Testis (tissue), 3 donors: Measurements from ENCODE around the gene ASPHD2. TPM values are rescaled to one million over a fixed set of nuclear protein-coding genes. Genes with fewer than 3 reads are reported as not detected.

ENCODE experiments used
- DNase-seq: peaks from one replicate; pipeline ENCODE4 v3.0.0-alpha.2; 2019
- H3K27ac ChIP-seq, 2 donors: fragments of 200-600 bp; sonication (generic); one replicate each; pipeline ENCODE4 v1.5.1; 2019
- H3K27me3 ChIP-seq: fragments of 200-600 bp; sonication (generic); one replicate; pipeline ENCODE4 v1.5.1; 2019
- H3K36me3 ChIP-seq: fragments of 200-600 bp; sonication (generic); one replicate; pipeline ENCODE4 v1.5.1; 2017; ENCODE audit warnings: low read depth; ENCODE audit errors: missing control alignments
- H3K4me1 ChIP-seq: fragments of 200-600 bp; sonication (generic); one replicate; pipeline ENCODE4 v1.5.1; 2019
- H3K4me3 ChIP-seq, 2 donors: fragments of 200-600 bp; sonication (generic); one replicate each; pipeline ENCODE4 v1.5.1; 2017 to 2019
- H3K9me3 ChIP-seq: fragments of 200-600 bp; sonication (generic); one replicate; pipeline ENCODE4 v1.5.1; 2017
- POLR2A ChIP-seq: fragments of 450-650 bp; IDR thresholded peaks from one replicate; pipeline ENCODE4 v1.6.1; 2017; ENCODE audit warnings: antibody characterized with exemption, mild to moderate bottlenecking, moderate library complexity
- WGBS, 2 donors: methylation state at CpG; one replicate each; pipeline ENCODE4 v1.1.5; 2018; 5-methylcytosine and 5-hydroxymethylcytosine counted together
- intact Hi-C: fragments of 100-400 bp; cut with DNase I; formaldehyde crosslinking; loops from one replicate; pipeline ENCODE4 v1.15.1; 2023; ENCODE audit warnings: low total_unique reads
- polyA plus RNA-seq: library from polyadenylated mRNA; stranded (reverse); fragments of 350-450 nt; fragmentation: Illumina TruSeq; extraction: RNeasy Lipid Tissue Mini Kit (QIAGEN cat#74804); gene quantifications from one replicate; pipeline ENCODE4 v1.2.3, GENCODE V29; 2014; ENCODE audit warnings: low read depth, low replicate concordance; ENCODE audit not compliant: insufficient read depth
- total RNA-seq, 2 donors: library from RNA; depleted of rRNA; stranded (reverse); fragments of >200 nt; gene quantifications; one replicate each; pipeline ENCODE4 v1.2.3, GENCODE V29; 2016
- TF ChIP-seq, protein P1 (sequence below), 3 experiments: fragments of 450-650 bp in 2 of 3; fragments of 200-600 bp in 1 of 3; sonication (generic) in 1 of 3; IDR thresholded peaks; one replicate each; pipeline ENCODE4 v1.5.1; 2016 to 2019; ENCODE audit warnings: antibody characterized with exemption in 3 of 3, mild to moderate bottlenecking in 2 of 3, moderate library complexity in 1 of 3

ASPHD2 gene
- total and polyA plus RNA-seq, 3 donors from 2014 or later: 4.2 to 5.0 (median 4.8) TPM

DNA sequence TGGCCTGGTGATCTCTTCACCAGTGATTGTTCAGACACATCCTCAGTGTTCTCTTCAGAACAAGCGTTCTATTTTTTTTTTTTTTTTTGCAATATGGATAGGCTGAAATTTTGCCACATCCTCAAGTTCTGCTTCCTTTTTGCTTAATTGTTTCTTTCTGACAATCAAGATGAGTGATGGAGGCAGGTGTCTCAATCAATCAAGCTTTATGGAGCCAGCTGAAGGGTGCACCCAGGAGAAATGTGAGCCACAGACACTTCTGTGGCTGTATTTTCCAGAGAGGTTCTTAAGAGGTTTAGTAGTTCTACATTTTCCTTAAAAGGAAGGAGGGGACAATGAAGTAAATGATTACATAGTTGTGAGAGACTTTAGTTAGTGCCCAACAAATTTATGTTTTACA lies 43.9 kb upstream of the ASPHD2 start:
- TF ChIP-seq POLR2A: no peak
- TF ChIP-seq, protein P1, sequence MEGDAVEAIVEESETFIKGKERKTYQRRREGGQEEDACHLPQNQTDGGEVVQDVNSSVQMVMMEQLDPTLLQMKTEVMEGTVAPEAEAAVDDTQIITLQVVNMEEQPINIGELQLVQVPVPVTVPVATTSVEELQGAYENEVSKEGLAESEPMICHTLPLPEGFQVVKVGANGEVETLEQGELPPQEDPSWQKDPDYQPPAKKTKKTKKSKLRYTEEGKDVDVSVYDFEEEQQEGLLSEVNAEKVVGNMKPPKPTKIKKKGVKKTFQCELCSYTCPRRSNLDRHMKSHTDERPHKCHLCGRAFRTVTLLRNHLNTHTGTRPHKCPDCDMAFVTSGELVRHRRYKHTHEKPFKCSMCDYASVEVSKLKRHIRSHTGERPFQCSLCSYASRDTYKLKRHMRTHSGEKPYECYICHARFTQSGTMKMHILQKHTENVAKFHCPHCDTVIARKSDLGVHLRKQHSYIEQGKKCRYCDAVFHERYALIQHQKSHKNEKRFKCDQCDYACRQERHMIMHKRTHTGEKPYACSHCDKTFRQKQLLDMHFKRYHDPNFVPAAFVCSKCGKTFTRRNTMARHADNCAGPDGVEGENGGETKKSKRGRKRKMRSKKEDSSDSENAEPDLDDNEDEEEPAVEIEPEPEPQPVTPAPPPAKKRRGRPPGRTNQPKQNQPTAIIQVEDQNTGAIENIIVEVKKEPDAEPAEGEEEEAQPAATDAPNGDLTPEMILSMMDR (IDR thresholded peaks at IDR 0.05): no peak
- 83 to 89% methylated on average over 1 of the region's 1 CpG for WGBS, 2 donors
- no peaks in the 10 kb centered on the region for H3K36me3 ChIP-seq
- DNase-seq: no peak
- H3K27me3 ChIP-seq: no peaks in the 10 kb centered on the region
- H3K9me3 ChIP-seq: no peaks in the 10 kb centered on the region
- no peak overlapping the region for H3K27ac ChIP-seq
- no peaks in the 10 kb centered on the region for H3K4me1 ChIP-seq
- H3K4me3 ChIP-seq: no peak overlapping the region
- intact Hi-C loops: no loop called here

DNA sequence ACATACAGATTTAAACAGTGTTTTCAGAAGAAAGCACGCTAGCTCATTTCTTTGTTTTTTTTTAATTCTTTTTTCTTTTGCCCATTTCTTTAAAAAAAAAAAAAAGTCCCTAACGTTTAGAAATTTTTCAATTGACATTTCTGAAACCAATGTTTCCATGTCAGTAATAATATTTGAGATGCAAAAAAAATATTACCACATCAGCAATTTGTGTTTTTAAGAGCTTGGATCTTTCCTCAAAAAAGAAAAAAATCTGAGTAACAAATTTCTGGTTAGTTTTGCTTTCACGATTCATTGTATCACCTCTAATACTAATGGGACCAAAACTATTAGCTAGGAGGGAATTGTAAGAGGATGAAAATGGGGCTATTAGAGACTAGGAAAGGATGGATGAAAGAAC lies 39.9 kb upstream of the ASPHD2 start:
- Histone ChIP-seq H3K4me1 (no peaks in the 10 kb centered on the region), H3K4me3 (no peak overlapping the region), H3K9me3 (no peaks in the 10 kb centered on the region), H3K27me3 (no peaks in the 10 kb centered on the region), H3K27ac (no peak overlapping the region), H3K36me3 (no peaks in the 10 kb centered on the region)
- 70 to 81% methylated on average over 3 of the region's 3 CpGs for WGBS, 2 donors
- no peak for DNase-seq
- TF ChIP-seq, protein P1 (IDR thresholded peaks at IDR 0.05): no peak
- TF ChIP-seq POLR2A: no peak
- intact Hi-C loops: no loop called here

DNA sequence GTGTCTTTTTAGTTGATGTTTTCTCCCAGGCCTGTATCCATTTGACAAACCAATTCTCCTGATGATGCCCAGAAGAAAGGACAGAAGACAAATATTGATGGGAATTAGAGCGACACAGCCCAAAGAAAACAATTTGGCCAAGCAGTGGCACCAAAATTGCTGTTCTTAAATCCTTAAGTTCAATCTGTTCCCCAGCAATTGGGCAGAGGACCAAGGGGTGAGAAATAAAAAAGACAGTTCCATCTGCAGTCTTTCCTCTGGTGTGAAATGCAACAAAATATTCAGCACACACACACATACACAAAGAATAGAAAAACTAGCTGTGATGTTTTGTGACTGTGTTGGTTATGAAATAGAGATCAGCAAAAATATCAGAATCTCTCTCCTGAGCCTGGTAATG lies 38.0 kb upstream of the ASPHD2 start:
- WGBS, 2 donors: 87% methylated on average over 1 of the region's 1 CpG
- Histone ChIP-seq H3K27ac (no peak overlapping the region), H3K9me3 (no peaks in the 10 kb centered on the region), H3K4me3 (no peak overlapping the region), H3K27me3 (no peaks in the 10 kb centered on the region), H3K4me1 (no peaks in the 10 kb centered on the region), H3K36me3 (no peaks in the 10 kb centered on the region)
- intact Hi-C loops: no loop called here
- TF ChIP-seq POLR2A: no peak
- TF ChIP-seq, protein P1 (IDR thresholded peaks at IDR 0.05): no peak
- DNase-seq: no peak

DNA sequence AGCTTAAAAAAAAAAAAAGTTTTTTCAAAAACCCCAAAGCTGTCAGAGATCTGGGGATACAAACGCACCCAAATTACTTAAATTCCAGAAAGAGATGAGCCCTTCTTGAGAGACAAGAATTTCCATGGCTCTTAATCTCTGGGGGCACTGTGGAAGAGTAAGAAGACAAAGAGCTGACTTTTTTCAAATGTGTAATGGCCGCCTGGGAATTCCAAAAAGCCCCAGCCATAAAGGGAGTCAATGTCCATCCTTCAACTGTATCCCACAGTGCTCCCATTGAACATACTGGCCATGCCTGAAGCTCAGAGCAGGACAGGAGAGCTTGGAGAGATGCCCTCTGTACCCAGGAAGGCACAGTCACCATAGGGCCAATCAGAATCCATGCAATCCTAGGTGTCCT lies 37.4 kb upstream of the ASPHD2 start:
- no peak for DNase-seq
- intact Hi-C loops: no loop called here

DNA sequence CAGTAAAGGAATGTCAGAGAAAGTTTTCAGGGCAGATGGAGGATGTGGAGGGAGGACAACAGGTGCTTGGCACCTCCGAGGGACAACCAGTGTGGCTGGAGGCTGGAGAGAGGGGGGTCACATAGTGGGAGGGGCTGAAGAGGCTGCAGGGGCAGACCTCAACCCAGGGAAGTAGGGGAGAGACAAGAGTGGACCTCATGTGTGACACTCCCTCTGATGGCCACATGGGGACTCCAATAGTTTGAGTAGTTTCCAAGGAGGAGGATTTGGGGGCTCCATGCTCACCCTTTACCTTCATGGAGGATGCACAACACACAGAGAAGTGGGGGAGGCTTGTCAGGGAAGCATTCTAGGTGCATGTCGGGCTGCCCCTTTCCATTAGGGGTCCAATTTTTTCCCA lies 35.1 kb upstream of the ASPHD2 start:
- no peaks in the 10 kb centered on the region for H3K27me3 ChIP-seq
- intact Hi-C loops: no loop called here
- no peaks in the 10 kb centered on the region for H3K9me3 ChIP-seq
- H3K4me1 ChIP-seq: no peaks in the 10 kb centered on the region
- 57 to 70% methylated on average over 2 of the region's 2 CpGs for WGBS, 2 donors
- no peak for DNase-seq
- no peaks in the 10 kb centered on the region for H3K36me3 ChIP-seq
- no peak overlapping the region for H3K27ac ChIP-seq
- TF ChIP-seq, protein P1 (IDR thresholded peaks at IDR 0.05): peak in 1 of 3 experiments; percentile 10
- no peak for TF ChIP-seq POLR2A
- no peak overlapping the region for H3K4me3 ChIP-seq

More for the DNA sequence above, 37.4 kb upstream of the ASPHD2 start:
- Histone ChIP-seq H3K4me1 (no peaks in the 10 kb centered on the region), H3K4me3 (no peak overlapping the region), H3K9me3 (no peaks in the 10 kb centered on the region), H3K36me3 (no peaks in the 10 kb centered on the region), H3K27ac (no peak overlapping the region), H3K27me3 (no peaks in the 10 kb centered on the region)
- WGBS, 2 donors: 76 to 77% methylated on average over 2 of the region's 2 CpGs
- TF ChIP-seq, protein P1 (IDR thresholded peaks at IDR 0.05): no peak
- no peak for TF ChIP-seq POLR2A
